Measurements from ENCODE around the gene CACNA1B. TPM values are rescaled to one million over a fixed set of nuclear protein-coding genes. Genes with fewer than 3 reads are reported as not detected.
A peak's percentile ranks its signal among the peaks of the same experiment; 100 is the strongest.

Gene CACNA1B
- total RNA-seq, 1 donor from 2014 or later: 3.1 TPM

GRCh38 chr9:137973829-137974416, 96.3 kb downstream of the CACNA1B start:
- no peak overlapping the region for H3K27ac Mint-ChIP-seq (ENCODE audit: unreplicated experiment)
- no peaks in the 10 kb centered on the region for H3K9me3 Mint-ChIP-seq
- H3K4me1 Mint-ChIP-seq: peaks cover 16% of the 10 kb centered on the region
- TF ChIP-seq, protein P1, sequence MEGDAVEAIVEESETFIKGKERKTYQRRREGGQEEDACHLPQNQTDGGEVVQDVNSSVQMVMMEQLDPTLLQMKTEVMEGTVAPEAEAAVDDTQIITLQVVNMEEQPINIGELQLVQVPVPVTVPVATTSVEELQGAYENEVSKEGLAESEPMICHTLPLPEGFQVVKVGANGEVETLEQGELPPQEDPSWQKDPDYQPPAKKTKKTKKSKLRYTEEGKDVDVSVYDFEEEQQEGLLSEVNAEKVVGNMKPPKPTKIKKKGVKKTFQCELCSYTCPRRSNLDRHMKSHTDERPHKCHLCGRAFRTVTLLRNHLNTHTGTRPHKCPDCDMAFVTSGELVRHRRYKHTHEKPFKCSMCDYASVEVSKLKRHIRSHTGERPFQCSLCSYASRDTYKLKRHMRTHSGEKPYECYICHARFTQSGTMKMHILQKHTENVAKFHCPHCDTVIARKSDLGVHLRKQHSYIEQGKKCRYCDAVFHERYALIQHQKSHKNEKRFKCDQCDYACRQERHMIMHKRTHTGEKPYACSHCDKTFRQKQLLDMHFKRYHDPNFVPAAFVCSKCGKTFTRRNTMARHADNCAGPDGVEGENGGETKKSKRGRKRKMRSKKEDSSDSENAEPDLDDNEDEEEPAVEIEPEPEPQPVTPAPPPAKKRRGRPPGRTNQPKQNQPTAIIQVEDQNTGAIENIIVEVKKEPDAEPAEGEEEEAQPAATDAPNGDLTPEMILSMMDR (conservative IDR thresholded peaks at IDR 0.05): no peak
- no peak overlapping the region for H3K4me3 Mint-ChIP-seq
- no peaks in the 10 kb centered on the region for H3K27me3 Mint-ChIP-seq (ENCODE audit: low read depth)
- no peak for DNase-seq (ENCODE audit: low read depth, low spot score)
- no peaks in the 10 kb centered on the region for H3K36me3 Mint-ChIP-seq (ENCODE audit: low read depth)

DNA sequence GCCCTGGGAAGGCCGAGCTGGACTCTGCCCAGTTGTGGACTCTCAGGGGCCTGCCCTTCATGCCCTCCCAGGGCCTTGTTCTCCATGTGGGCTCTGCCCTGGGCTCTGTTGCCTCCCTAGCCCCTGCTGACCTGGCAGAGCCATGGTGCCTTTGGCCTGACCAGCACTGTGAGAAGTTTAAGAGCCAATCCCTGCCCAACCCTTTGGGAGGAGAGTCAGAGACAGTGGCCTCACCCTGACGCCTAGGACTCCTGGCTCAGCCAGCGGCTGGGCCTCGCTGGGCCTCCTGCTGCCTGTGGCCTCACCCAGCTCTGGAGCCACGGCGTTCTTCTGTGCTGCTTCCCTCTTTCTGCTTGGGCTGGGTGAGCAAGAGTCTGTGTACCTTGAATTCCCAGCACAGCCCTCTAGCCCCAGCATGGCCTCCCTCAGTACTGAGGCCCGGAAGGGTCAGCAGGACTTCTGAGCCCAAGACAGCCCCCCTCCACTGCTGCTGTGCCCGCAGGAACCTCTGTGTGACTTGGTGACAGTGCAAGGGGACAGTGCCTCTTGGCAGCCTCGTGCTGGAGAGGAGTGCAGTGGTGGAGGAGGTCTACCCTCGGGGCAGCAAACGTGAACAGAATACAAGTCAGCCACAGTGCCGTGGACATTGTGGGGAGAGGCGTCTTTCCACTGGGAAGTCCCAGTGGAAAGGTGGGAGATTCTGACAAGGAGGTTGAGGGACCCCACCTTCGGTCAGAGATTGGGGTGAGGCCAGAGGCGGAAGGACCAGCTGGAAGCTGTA, 97.4 kb downstream of the CACNA1B start:
- DNase-seq (ENCODE audit: low read depth, low spot score): no peak
- peak overlapping the region; percentile 27 for H3K27ac Mint-ChIP-seq (ENCODE audit: unreplicated experiment)
- H3K27me3 Mint-ChIP-seq (ENCODE audit: low read depth): no peaks in the 10 kb centered on the region
- H3K4me1 Mint-ChIP-seq: peaks cover 10% of the 10 kb centered on the region
- no peaks in the 10 kb centered on the region for H3K36me3 Mint-ChIP-seq (ENCODE audit: low read depth)
- no peaks in the 10 kb centered on the region for H3K9me3 Mint-ChIP-seq
- TF ChIP-seq, protein P1 (conservative IDR thresholded peaks at IDR 0.05): no peak
- H3K4me3 Mint-ChIP-seq: no peak overlapping the region

DNA sequence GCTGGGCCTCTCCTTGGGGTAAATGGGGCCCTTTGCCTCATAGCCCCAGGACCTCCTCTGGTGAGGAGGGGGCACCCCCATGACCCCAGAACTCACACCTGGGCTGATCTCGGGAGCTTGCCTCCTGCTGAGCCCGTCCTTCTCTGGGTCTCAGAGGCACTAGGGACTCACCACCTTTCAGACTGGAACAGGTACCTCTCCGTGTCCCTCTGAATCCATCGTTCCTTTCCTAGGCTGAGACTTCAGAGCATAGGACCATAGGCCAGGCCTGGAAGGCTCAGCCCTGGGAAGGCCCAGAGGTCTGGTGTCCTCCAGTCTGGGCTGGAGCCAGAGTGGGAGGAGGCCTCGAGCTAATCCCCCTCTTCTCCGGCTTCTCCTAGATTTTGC, 97.9 kb downstream of the CACNA1B start:
- no peaks in the 10 kb centered on the region for H3K27me3 Mint-ChIP-seq (ENCODE audit: low read depth)
- TF ChIP-seq, protein P1 (conservative IDR thresholded peaks at IDR 0.05): no peak
- H3K4me1 Mint-ChIP-seq: peaks cover 7% of the 10 kb centered on the region
- H3K4me3 Mint-ChIP-seq: no peak overlapping the region
- no peaks in the 10 kb centered on the region for H3K9me3 Mint-ChIP-seq
- no peak overlapping the region for H3K27ac Mint-ChIP-seq (ENCODE audit: unreplicated experiment)
- no peak for DNase-seq (ENCODE audit: low read depth, low spot score)
- H3K36me3 Mint-ChIP-seq (ENCODE audit: low read depth): no peaks in the 10 kb centered on the region

- H3K36me3 Mint-ChIP-seq (ENCODE audit: low read depth): no peaks in the 10 kb centered on the region
- H3K4me1 Mint-ChIP-seq: peaks cover 2% of the 10 kb centered on the region
- no peaks in the 10 kb centered on the region for H3K27me3 Mint-ChIP-seq (ENCODE audit: low read depth)
- DNase-seq (ENCODE audit: low read depth, low spot score): no peak
- no peaks in the 10 kb centered on the region for H3K9me3 Mint-ChIP-seq
- TF ChIP-seq, protein P1 (conservative IDR thresholded peaks at IDR 0.05): no peak
- H3K4me3 Mint-ChIP-seq: no peak overlapping the region
- no peak overlapping the region for H3K27ac Mint-ChIP-seq (ENCODE audit: unreplicated experiment)
These were observed 98.5 kb downstream of the CACNA1B start for GRCh38 chr9:137975936-137976565.

DNA sequence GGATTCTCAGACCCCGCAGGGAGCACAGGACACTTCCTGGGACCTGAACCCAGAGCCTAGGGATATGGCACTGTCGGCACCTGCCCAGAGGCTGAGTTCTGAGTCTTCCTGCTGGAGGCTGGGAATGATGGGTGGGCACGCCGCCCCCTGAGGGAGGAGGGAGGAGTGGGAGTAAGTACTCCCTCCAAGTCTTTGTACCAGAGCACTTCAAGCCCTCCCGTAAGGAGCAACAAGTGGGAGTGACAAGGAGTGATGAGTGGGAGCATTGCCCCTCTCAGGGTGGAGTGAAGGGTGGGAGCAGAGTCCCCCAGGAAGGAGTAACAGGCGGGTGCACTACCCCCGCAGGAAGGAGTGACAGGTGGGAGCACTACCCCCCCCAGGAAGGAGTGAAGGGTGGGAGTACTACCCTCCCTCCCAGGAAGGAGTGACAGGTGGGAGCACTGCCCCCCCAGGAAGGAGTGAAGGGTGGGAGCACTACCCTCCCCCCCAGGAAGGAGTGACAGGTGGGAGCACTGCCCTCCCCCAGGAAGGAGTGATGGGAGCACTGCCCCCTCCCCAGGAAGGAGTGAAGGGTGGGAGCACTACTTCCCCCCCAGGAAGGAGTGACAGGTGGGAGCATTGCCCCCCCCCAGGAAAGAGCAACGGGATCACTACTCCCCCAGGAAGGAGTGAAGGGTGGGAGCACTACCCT, 100.1 kb downstream of the CACNA1B start:
- Mint-ChIP-seq H3K27ac (ENCODE audit: unreplicated experiment) (peak overlapping the region; percentile 89), H3K36me3 (ENCODE audit: low read depth) (no peaks in the 10 kb centered on the region), H3K27me3 (ENCODE audit: low read depth) (no peaks in the 10 kb centered on the region), H3K4me3 (no peak overlapping the region), H3K9me3 (no peaks in the 10 kb centered on the region), H3K4me1 (no peaks in the 10 kb centered on the region)
- DNase-seq (ENCODE audit: low read depth, low spot score): no peak
- TF ChIP-seq, protein P1 (conservative IDR thresholded peaks at IDR 0.05): no peak

Measured in neural crest cell (in vitro differentiated cells).